WI38 (cell line): Measurements from ENCODE around the gene UBR3.

Experiments
- H3K4me3 ChIP-seq: 2 replicates; pipeline ENCODE4 v1.5.1; 2011; ENCODE audit warnings: low read depth, mild to moderate bottlenecking, control low read depth, low read length
- CTCF ChIP-seq: IDR thresholded peaks from 2 replicates; pipeline ENCODE4 v1.5.1; 2012; ENCODE audit warnings: low read depth, mild to moderate bottlenecking, control low read depth, low read length

Gene UBR3

GRCh38 chr2:170052151-170052550 is 224.9 kb downstream of the UBR3 start:
- no peak for TF ChIP-seq CTCF

GRCh38 chr2:170054997-170055396 is 227.7 kb downstream of the UBR3 start:
- no peak overlapping the region for H3K4me3 ChIP-seq
- TF ChIP-seq CTCF, result no peak

More at GRCh38 chr2:170052151-170052550, 224.9 kb downstream of the UBR3 start:
- no peak overlapping the region for H3K4me3 ChIP-seq

GRCh38 chr2:170056900-170057299 is 229.6 kb downstream of the UBR3 start:
- TF ChIP-seq CTCF, result no peak
- no peak overlapping the region for H3K4me3 ChIP-seq

GRCh38 chr2:170063456-170064235 is 236.4 kb downstream of the UBR3 start:
- H3K4me3 ChIP-seq, result no peak overlapping the region
- no peak for TF ChIP-seq CTCF

- no peak for TF ChIP-seq CTCF
- H3K4me3 ChIP-seq, result no peak overlapping the region
Observed at GRCh38 chr2:170070778-170071177, 243.5 kb downstream of the UBR3 start.

- no peak for TF ChIP-seq CTCF
- H3K4me3 ChIP-seq, result no peak overlapping the region
Observed at GRCh38 chr2:170073288-170073687, 246.0 kb downstream of the UBR3 start.

GRCh38 chr2:170076189-170076588 is 248.9 kb downstream of the UBR3 start:
- TF ChIP-seq CTCF, result no peak
- H3K4me3 ChIP-seq, result no peak overlapping the region
